K562 (cell line): ENCODE data around the gene PACSIN1. TPM values are rescaled to one million over a fixed set of nuclear protein-coding genes. Genes with fewer than 3 reads are reported as not detected.
A peak's percentile ranks its signal among the peaks of the same experiment; 100 is the strongest.

Source experiments
- ADNP ChIP-seq: fragments of 200-800 bp; sonication (Bioruptor generic); IDR thresholded peaks from 2 replicates; pipeline ENCODE4 v1.6.1; 2016; ENCODE audit warnings: missing genetic modification characterization, missing compliant biosample characterization
- BCOR ChIP-seq: fragments of 450-650 bp; IDR thresholded peaks from 2 replicates; pipeline ENCODE4 v1.6.1; 2016
- CBFA2T2 ChIP-seq: fragments of 450-650 bp; conservative IDR thresholded peaks from 2 replicates; pipeline ENCODE4 v1.6.1; 2017; ENCODE audit warnings: mild to moderate bottlenecking
- CBFB ChIP-seq: sonication (generic); formaldehyde crosslinking; IDR thresholded peaks from 2 replicates; pipeline ENCODE4 v1.4.0; 2020; ENCODE audit warnings: mild to moderate bottlenecking, missing genetic modification reagents
- FOXJ3 ChIP-seq: sonication (generic); formaldehyde crosslinking; IDR thresholded peaks from 2 replicates; pipeline ENCODE4 v1.4.0; 2020; ENCODE audit warnings: mild to moderate bottlenecking, missing genetic modification reagents
- GATA2 ChIP-seq: sonication (generic); formaldehyde crosslinking; IDR thresholded peaks from 2 replicates; pipeline ENCODE4 v1.4.0; 2020; ENCODE audit warnings: mild to moderate bottlenecking, missing genetic modification reagents
- HES1 ChIP-seq: fragments of 450-650 bp; IDR thresholded peaks from 2 replicates; pipeline ENCODE4 v1.6.1; 2016; ENCODE audit warnings: low read depth, mild to moderate bottlenecking, moderate library complexity
- KDM2B ChIP-seq: fragments of 250-450 bp; sonication (Bioruptor Pico); IDR thresholded peaks from 2 replicates; pipeline ENCODE4 v1.8.0; 2021; ENCODE audit warnings: mild to moderate bottlenecking, moderate library complexity
- MNT ChIP-seq, 2 experiments: fragments of 450-650 bp; conservative IDR thresholded peaks; 2 replicates each; pipeline ENCODE4 v1.6.1; 2017; ENCODE audit warnings: mild to moderate bottlenecking in 2 of 2, moderate library complexity in 2 of 2
- MTA2 ChIP-seq: fragments of 450-650 bp; IDR thresholded peaks from 2 replicates; pipeline ENCODE4 v1.6.1; 2016; ENCODE audit warnings: low read depth
- NCOA4 ChIP-seq: fragments of 450-650 bp; IDR thresholded peaks from 2 replicates; pipeline ENCODE4 v1.6.1; 2018; ENCODE audit warnings: mild to moderate bottlenecking; ENCODE audit not compliant: partially characterized antibody
- NUFIP1 ChIP-seq: fragments of 450-650 bp; IDR thresholded peaks from 2 replicates; pipeline ENCODE4 v1.6.1; 2018; ENCODE audit not compliant: partially characterized antibody
- PYGO2 ChIP-seq: fragments of 450-650 bp; IDR thresholded peaks from 2 replicates; pipeline ENCODE4 v1.6.1; 2016; ENCODE audit warnings: mild to moderate bottlenecking, missing genetic modification characterization, moderate library complexity, missing compliant biosample characterization
- SIN3B ChIP-seq: fragments of 450-650 bp; IDR thresholded peaks from 2 replicates; pipeline ENCODE4 v1.6.1; 2017; ENCODE audit warnings: low read depth, mild to moderate bottlenecking, moderate library complexity
- SMARCA5 ChIP-seq: fragments of 450-650 bp; IDR thresholded peaks from 2 replicates; pipeline ENCODE4 v1.6.1; 2016
- SNAPC5 ChIP-seq: fragments of 250-450 bp; sonication (Bioruptor Pico); IDR thresholded peaks from 2 replicates; pipeline ENCODE4 v1.8.0; 2021; ENCODE audit warnings: moderate library complexity, mild to moderate bottlenecking, inconsistent platforms
- SP2 ChIP-seq: IDR thresholded peaks from 2 replicates; pipeline ENCODE4 v1.6.1; 2011; ENCODE audit warnings: mild to moderate bottlenecking, low read depth, low read length, moderate library complexity; ENCODE audit not compliant: poor library complexity, severe bottlenecking; ENCODE audit errors: extremely low read depth
- SREBF2 ChIP-seq: sonication (generic); formaldehyde crosslinking; IDR thresholded peaks from 2 replicates; pipeline ENCODE4 v1.4.0; 2020; ENCODE audit warnings: mild to moderate bottlenecking, missing genetic modification reagents
- TBL1XR1 ChIP-seq, 2 experiments: IDR thresholded peaks; 2 replicates each; pipeline ENCODE4 v1.6.1; 2012; ENCODE audit warnings: improper control_type of control experiment in 2 of 2, low read length in 2 of 2, mild to moderate bottlenecking in 1 of 2
- THRA ChIP-seq: fragments of 450-650 bp; IDR thresholded peaks from 2 replicates; pipeline ENCODE4 v1.6.1; 2017; ENCODE audit warnings: mild to moderate bottlenecking, moderate library complexity
- ZNF121 ChIP-seq: sonication (generic); formaldehyde crosslinking; conservative IDR thresholded peaks from 2 replicates; pipeline ENCODE4 v1.8.0; 2022; ENCODE audit warnings: missing genetic modification reagents
- ZNF274 ChIP-seq: IDR thresholded peaks from 2 replicates; pipeline ENCODE4 v1.6.1; 2011; ENCODE audit warnings: low read depth, mild to moderate bottlenecking, low read length, moderate library complexity, borderline replicate concordance
- ZNF655 ChIP-seq: fragments of 250-450 bp; sonication (Bioruptor Pico); IDR thresholded peaks from 2 replicates; pipeline ENCODE4 v1.5.0; 2021
- ZNF668 ChIP-seq: fragments of 250-450 bp; sonication (Bioruptor Pico); IDR thresholded peaks from 2 replicates; pipeline ENCODE4 v1.8.0; 2022; ENCODE audit warnings: mild to moderate bottlenecking, inconsistent platforms
- ZNF695 ChIP-seq: fragments of 450-650 bp; formaldehyde crosslinking; IDR thresholded peaks from 2 replicates; pipeline ENCODE4 v1.4.0; 2020; ENCODE audit warnings: mild to moderate bottlenecking, moderate library complexity
- ZNF707 ChIP-seq: fragments of 250-450 bp; sonication (Bioruptor Pico); conservative IDR thresholded peaks from 2 replicates; pipeline ENCODE4 v1.8.0; 2022; ENCODE audit warnings: inconsistent platforms, mild to moderate bottlenecking, moderate library complexity
- polyA plus RNA-seq, 8 experiments: library from polyadenylated mRNA; depleted of rRNA in 4 of 8; stranded (reverse) in 5 of 8; unstranded in 3 of 8; fragments of >200 nt; fragmentation: Nextera tagmentation in 2 of 8; fragmentation: Illumina TruSeq in 1 of 8; extraction: Ambion mirVana in 2 of 8; extraction: Trizol in 1 of 8; gene quantifications; 2 replicates each; pipeline versions ENCODE4 v1.2.1 to v1.2.3, GENCODE V29; 2011 to 2014; ENCODE audit warnings: inconsistent platforms in 1 of 8, missing spikeins in 1 of 8
- total RNA-seq, 7 experiments: library from RNA; depleted of rRNA in 6 of 7; stranded (reverse); fragments of >200 nt in 6 of 7; fragmentation: Illumina TruSeq in 2 of 7; extraction: Trizol in 2 of 7; gene quantifications; 2 replicates each; pipeline versions ENCODE4 v1.2.1 to v1.2.3, GENCODE V29; 2011 to 2021; ENCODE audit warnings: low replicate concordance in 1 of 7

PACSIN1 gene
- total and polyA plus RNA-seq, 9 of the 15 experiments (the other 6 are each of a cell fraction or from before 2014, with no cell fraction given): 0.01 to 1.7 (median 0.45) TPM

- peak in 1 of 2 experiments; percentile 59; a peak in 2 of 4 replicates for TF ChIP-seq MNT (conservative IDR thresholded peaks at IDR 0.05)
- TF ChIP-seq ZNF274: peak; percentile 63; the same call in 1 of the 2 replicates
- no peak for TF ChIP-seq ZNF121 (CRISPR knock-in tag)
- no peak for TF ChIP-seq ZNF655 (CRISPR knock-in tag)
- TF ChIP-seq ZNF695 (CRISPR knock-in tag): no peak
- peak; percentile 75 for TF ChIP-seq BCOR
- TF ChIP-seq HES1: peak; percentile 96
- no peak for TF ChIP-seq ZNF668 (CRISPR knock-in tag)
- no peak for TF ChIP-seq SMARCA5
- TF ChIP-seq TBL1XR1 (IDR thresholded peaks at IDR 0.05; ENCODE audit: low read length in 2 of 2): peak; percentile 58 to 77; a peak in 1 of 4 replicates
- TF ChIP-seq CBFB (CRISPR knock-in tag): peak; percentile 99
- no peak for TF ChIP-seq SIN3B
- TF ChIP-seq SP2: no peak
- TF ChIP-seq SREBF2 (CRISPR knock-in tag): no peak
- TF ChIP-seq NCOA4: no peak
- peak; percentile 97 for TF ChIP-seq CBFA2T2
- peak; percentile 84; the same call in 1 of the 2 replicates for TF ChIP-seq KDM2B
- TF ChIP-seq THRA: no peak
- no peak for TF ChIP-seq SNAPC5 (CRISPR knock-in tag)
- no peak for TF ChIP-seq ZNF707 (CRISPR knock-in tag)
- TF ChIP-seq GATA2 (CRISPR knock-in tag): peak; percentile 92
- TF ChIP-seq FOXJ3 (CRISPR knock-in tag): no peak
- TF ChIP-seq NUFIP1: no peak
- TF ChIP-seq MTA2: peak; percentile 79
- TF ChIP-seq PYGO2 (tag): no peak
- TF ChIP-seq ADNP (tag): no peak
Observed at GRCh38 chr6:34562861-34563512, 97.1 kb downstream of the PACSIN1 start (continued).
